Measurements from ENCODE around the gene BAZ1A. TPM values are rescaled to one million over a fixed set of nuclear protein-coding genes. Genes with fewer than 3 reads are reported as not detected.

Gene BAZ1A
- total and polyA plus RNA-seq, 2 donors (not counting 1 experiment from before 2014, with no cell fraction given): 18.8 to 36.8 TPM

- no peak overlapping the region for H3K27ac Mint-ChIP-seq
- Histone ChIP-seq H3K27me3 (replicated peaks in 1 of 4; ENCODE audit: control extremely low read depth in 1 of 4, control insufficient read depth in 3 of 4, insufficient read depth in 4 of 4, low read length in 3 of 4) (no peaks in the 10 kb centered on the region), H3K9me3 (ENCODE audit: control extremely low read depth in 1 of 3, control insufficient read depth in 2 of 3, insufficient read depth in 1 of 3, low read length in 2 of 3) (no peaks in the 10 kb centered on the region), H2AFZ (ENCODE audit: insufficient read depth, low read depth, low read length, poor library complexity, severe bottlenecking) (no peak overlapping the region), H3K27ac (ENCODE audit: low read length in 2 of 2) (no peak overlapping the region), H3K79me2 (ENCODE audit: control insufficient read depth, insufficient read depth, low read length) (peaks cover 75% of the 10 kb centered on the region), H3K9ac (ENCODE audit: low read length) (no peak overlapping the region), H4K20me1 (ENCODE audit: control insufficient read depth, insufficient read depth, low read length, poor library complexity, severe bottlenecking) (no peaks in the 10 kb centered on the region), H3K36me3 (replicated peaks in 1 of 2; ENCODE audit: control extremely low read depth in 1 of 2, control insufficient read depth in 1 of 2, extremely low read depth in 1 of 2, insufficient read depth in 2 of 2, low read length in 1 of 2) (peaks cover 13 to 17% of the 10 kb centered on the region in 2 experiments), H3K4me1 (ENCODE audit: control insufficient read depth in 2 of 2, insufficient read depth in 2 of 2, low read length in 2 of 2) (no peaks in the 10 kb centered on the region), H3K4me2 (replicated peaks; ENCODE audit: low read depth, low read length, poor library complexity, severe bottlenecking) (no peak overlapping the region), H3K4me3 (ENCODE audit: control extremely low read depth in 1 of 5, extremely low read depth in 1 of 5, insufficient read depth in 1 of 5, low read depth in 2 of 5, low read length in 4 of 5) (no peak overlapping the region)
- peaks cover 7% of the 10 kb centered on the region for H3K4me1 Mint-ChIP-seq
- WGBS (ENCODE audit: insufficient coverage): no CpG with 5 or more reads among the region's 1 CpG
- H3K4me3 Mint-ChIP-seq: no peak overlapping the region
- intact Hi-C loops (cut with micrococcal nuclease): no loop called here
- no peaks in the 10 kb centered on the region for H3K9me3 Mint-ChIP-seq (ENCODE audit: insufficient read depth)
- no peak for TF ChIP-seq CTCF (IDR thresholded peaks at IDR 0.05)
- no peak for TF ChIP-seq EZH2 (IDR thresholded peaks at IDR 0.05; ENCODE audit: borderline replicate concordance, insufficient read depth, low read depth, low read length, poor library complexity, severe bottlenecking)
- H3K27me3 Mint-ChIP-seq: no peaks in the 10 kb centered on the region
- ATAC-seq (ENCODE audit: low read depth) (no peak), DNase-seq (no peak)
- POLR2A ChIA-PET: interaction anchor here (0.7 kb wide), 1 partner anchor 70 kb away, joined by 4 read pairs; no protein-coding TSS in a partner anchor
- CTCF ChIA-PET: no interaction called here
Observed at GRCh38 chr14:34845869-34846268, 29.3 kb downstream of the BAZ1A start.

GRCh38 chr14:34843011-34843554, 32.1 kb downstream of the BAZ1A start:
- TF ChIP-seq EZH2 (IDR thresholded peaks at IDR 0.05; ENCODE audit: borderline replicate concordance, insufficient read depth, low read depth, low read length, poor library complexity, severe bottlenecking) (no peak), CTCF (IDR thresholded peaks at IDR 0.05) (no peak)
- Histone ChIP-seq H3K4me3 (ENCODE audit: control extremely low read depth in 1 of 5, extremely low read depth in 1 of 5, insufficient read depth in 1 of 5, low read depth in 2 of 5, low read length in 4 of 5) (no peak overlapping the region), H2AFZ (ENCODE audit: insufficient read depth, low read depth, low read length, poor library complexity, severe bottlenecking) (no peak overlapping the region), H3K36me3 (replicated peaks in 1 of 2; ENCODE audit: control extremely low read depth in 1 of 2, control insufficient read depth in 1 of 2, extremely low read depth in 1 of 2, insufficient read depth in 2 of 2, low read length in 1 of 2) (peaks cover 12 to 14% of the 10 kb centered on the region in 2 experiments), H3K4me1 (ENCODE audit: control insufficient read depth in 2 of 2, insufficient read depth in 2 of 2, low read length in 2 of 2) (no peaks in the 10 kb centered on the region), H4K20me1 (ENCODE audit: control insufficient read depth, insufficient read depth, low read length, poor library complexity, severe bottlenecking) (peaks cover 4% of the 10 kb centered on the region), H3K9ac (ENCODE audit: low read length) (no peak overlapping the region), H3K27me3 (replicated peaks in 1 of 4; ENCODE audit: control extremely low read depth in 1 of 4, control insufficient read depth in 3 of 4, insufficient read depth in 4 of 4, low read length in 3 of 4) (no peaks in the 10 kb centered on the region), H3K79me2 (ENCODE audit: control insufficient read depth, insufficient read depth, low read length) (peaks cover 77% of the 10 kb centered on the region), H3K4me2 (replicated peaks; ENCODE audit: low read depth, low read length, poor library complexity, severe bottlenecking) (no peak overlapping the region), H3K27ac (ENCODE audit: low read length in 2 of 2) (no peak overlapping the region), H3K9me3 (ENCODE audit: control extremely low read depth in 1 of 3, control insufficient read depth in 2 of 3, insufficient read depth in 1 of 3, low read length in 2 of 3) (no peaks in the 10 kb centered on the region)
- POLR2A ChIA-PET: interaction anchor here (0.6 kb wide), 1 partner anchor 30 kb away, joined by 3 read pairs; no protein-coding TSS in a partner anchor
- no peak overlapping the region for H3K4me3 Mint-ChIP-seq
- ATAC-seq (ENCODE audit: low read depth): no peak
- 90% methylated on average over 2 of the region's 3 CpGs for WGBS (ENCODE audit: insufficient coverage)
- no peak for DNase-seq
- no peaks in the 10 kb centered on the region for H3K27me3 Mint-ChIP-seq
- H3K4me1 Mint-ChIP-seq: peaks cover 5% of the 10 kb centered on the region
- intact Hi-C loops (cut with micrococcal nuclease): no loop called here
- H3K9me3 Mint-ChIP-seq (ENCODE audit: insufficient read depth): no peaks in the 10 kb centered on the region
- CTCF ChIA-PET: no interaction called here
- no peak overlapping the region for H3K27ac Mint-ChIP-seq
